ENCODE data around the gene ZNF646. TPM values are rescaled to one million over a fixed set of nuclear protein-coding genes. Genes with fewer than 3 reads are reported as not detected.

ZNF646 gene
- total and polyA plus RNA-seq, 5 donors from 2014 or later: 2.2 to 23.4 (median 4.6) TPM

DNA sequence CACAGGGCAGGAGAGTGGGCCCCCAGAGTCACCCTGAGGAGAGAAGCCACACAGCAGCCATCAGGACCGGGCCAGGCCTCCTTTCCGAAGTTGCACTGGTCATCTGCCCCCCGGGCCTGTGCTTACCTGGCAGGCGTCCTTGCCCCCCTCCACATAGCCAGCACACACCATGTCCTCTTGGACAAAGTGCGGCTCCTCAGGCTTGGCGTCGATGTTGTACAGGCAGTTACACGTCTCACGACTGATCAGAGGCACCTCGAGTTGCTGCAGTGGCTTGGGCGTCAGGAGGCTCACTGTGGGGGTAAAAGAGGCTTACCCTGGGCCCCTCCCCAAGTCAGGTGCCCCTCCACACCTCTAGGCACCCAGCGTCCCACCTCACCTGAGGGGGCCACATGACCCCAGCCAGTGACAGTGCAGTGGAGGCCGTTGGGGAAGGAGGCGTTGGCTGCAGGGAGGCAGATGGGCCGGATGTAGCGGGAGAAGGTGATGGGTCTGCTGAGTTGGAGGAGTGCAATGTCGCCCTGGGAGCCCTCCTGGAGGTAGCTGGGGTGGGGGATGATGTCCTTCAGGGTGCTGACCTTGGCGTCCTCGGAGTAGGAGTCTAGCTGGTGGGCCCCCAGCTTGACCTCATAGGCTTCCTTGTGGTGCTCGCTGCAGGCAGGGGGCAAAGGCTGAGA lies 58.2 kb downstream of the ZNF646 start:
- Mint-ChIP-seq H3K27ac (peak overlapping the region in 2 of 3 donors; percentile 47 to 58), H3K4me1 (peaks cover 0 to 5% (median 2%) of the 10 kb centered on the region in 4 donors), H3K9me3 (peaks cover 0 to 1% (median 0%) of the 10 kb centered on the region in 7 donors), H3K4me3 (peak overlapping the region in 1 of 4 donors; percentile 73), H3K36me3 (peaks cover 12% of the 10 kb centered on the region), H3K27me3 (no peaks in the 10 kb centered on the region)
- H3K27ac ChIP-seq (ENCODE audit: insufficient read depth, low read length, poor library complexity, severe bottlenecking): no peak overlapping the region
- H3K36me3 ChIP-seq (ENCODE audit: control insufficient read depth, insufficient read depth, low read length): peaks cover 40% of the 10 kb centered on the region
- no peaks in the 10 kb centered on the region for H3K9me3 ChIP-seq (ENCODE audit: control insufficient read depth in 2 of 2, low read length in 2 of 2)
- H3K4me1 ChIP-seq (ENCODE audit: control insufficient read depth, insufficient read depth, low read length, poor library complexity, severe bottlenecking): no peaks in the 10 kb centered on the region
- ATAC-seq (ENCODE audit: low read depth in 2 of 2) (no peak), DNase-seq (no peak)
- H3K4me3 ChIP-seq (ENCODE audit: low read depth, low read length): no peak overlapping the region
- H3K27me3 ChIP-seq (ENCODE audit: control insufficient read depth, insufficient read depth, low read length): no peaks in the 10 kb centered on the region

DNA sequence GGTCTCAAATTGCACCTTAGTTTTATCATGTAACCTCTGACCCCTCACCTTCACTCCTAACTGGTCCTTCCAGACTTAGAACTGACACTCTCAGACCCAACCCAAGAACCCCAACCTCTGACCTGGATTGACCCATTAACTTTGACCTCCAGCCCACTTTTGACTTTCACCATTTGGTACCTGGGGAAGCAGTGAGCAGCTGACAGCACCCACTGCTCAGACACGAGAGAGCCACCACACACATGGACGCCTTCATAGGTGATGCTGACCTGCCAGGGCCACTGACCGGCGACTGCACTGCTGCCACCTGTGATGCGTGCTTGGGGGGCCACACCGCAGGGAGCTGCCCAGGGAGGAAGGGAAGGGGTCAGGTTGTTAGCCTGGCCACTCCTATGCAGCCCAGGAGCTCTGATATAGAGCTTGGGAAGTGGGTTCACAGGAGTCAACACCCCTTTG lies 58.9 kb downstream of the ZNF646 start:
- Mint-ChIP-seq H3K4me1 (peaks cover 0 to 5% (median under 1%) of the 10 kb centered on the region in 4 donors), H3K36me3 (peaks cover 6% of the 10 kb centered on the region), H3K27me3 (no peaks in the 10 kb centered on the region), H3K4me3 (no peak overlapping the region), H3K9me3 (peaks cover 0 to 1% (median 0%) of the 10 kb centered on the region in 7 donors), H3K27ac (peak overlapping the region in 2 of 3 donors; percentile 47 to 58)
- Histone ChIP-seq H3K27ac (ENCODE audit: insufficient read depth, low read length, poor library complexity, severe bottlenecking) (no peak overlapping the region), H3K36me3 (ENCODE audit: control insufficient read depth, insufficient read depth, low read length) (peaks cover 33% of the 10 kb centered on the region), H3K4me3 (ENCODE audit: low read depth, low read length) (no peak overlapping the region), H3K27me3 (ENCODE audit: control insufficient read depth, insufficient read depth, low read length) (no peaks in the 10 kb centered on the region), H3K4me1 (ENCODE audit: control insufficient read depth, insufficient read depth, low read length, poor library complexity, severe bottlenecking) (no peaks in the 10 kb centered on the region), H3K9me3 (ENCODE audit: control insufficient read depth in 2 of 2, low read length in 2 of 2) (no peaks in the 10 kb centered on the region)
- DNase-seq: no peak
- ATAC-seq (ENCODE audit: low read depth in 2 of 2): no peak

Other genes starting within 250 kb of the ZNF646 start
- 22.9 TPM for gene BCL7C, start 180.3 kb upstream of the ZNF646 start, total RNA-seq
- 10 to 100 TPM; 31.4 to 43.7 (median 41.2) TPM for gene BCL7C, start 180.3 kb upstream of the ZNF646 start, polyA plus RNA-seq
- 0.30 TPM for gene CTF1, start 177.8 kb upstream of the ZNF646 start, total RNA-seq
- not detected for gene CTF1, start 177.8 kb upstream of the ZNF646 start, polyA plus RNA-seq
- 13.0 TPM for gene FBXL19, start 150.8 kb upstream of the ZNF646 start, total RNA-seq
- gene FBXL19, start 150.8 kb upstream of the ZNF646 start, polyA plus RNA-seq: under 1 TPM in 3 of 4 donors, not detected in 1; 0.14 to 0.21 (median 0.17) TPM
- 7.7 TPM for gene ORAI3, start 125.4 kb upstream of the ZNF646 start, total RNA-seq
- gene ORAI3, start 125.4 kb upstream of the ZNF646 start, polyA plus RNA-seq: 10 to 100 TPM; 30.7 to 34.7 (median 31.7) TPM
- 35.2 TPM for gene SETD1A, start 116.7 kb upstream of the ZNF646 start, total RNA-seq
- gene SETD1A, start 116.7 kb upstream of the ZNF646 start, polyA plus RNA-seq: 1 to 10 TPM in 1 of 4 donors, under 1 TPM in 3; 0.33 to 1.4 (median 0.63) TPM
- gene HSD3B7, start 89.2 kb upstream of the ZNF646 start, total RNA-seq: not detected
- under 1 TPM in 2 of 4 donors, not detected in 2; 0.07 to 0.31 TPM for gene HSD3B7, start 89.2 kb upstream of the ZNF646 start, polyA plus RNA-seq
- gene STX1B, start 63.8 kb upstream of the ZNF646 start, total RNA-seq: 0.74 TPM
- gene STX1B, start 63.8 kb upstream of the ZNF646 start, polyA plus RNA-seq: not detected
- 80.7 TPM for gene STX4, start 40.9 kb upstream of the ZNF646 start, total RNA-seq
- gene STX4, start 40.9 kb upstream of the ZNF646 start, polyA plus RNA-seq: 10 to 100 TPM; 19.1 to 28.0 (median 25.0) TPM
- 16.8 TPM for gene ZNF668, start 182 bp upstream of the ZNF646 start, total RNA-seq
- gene ZNF668, start 182 bp upstream of the ZNF646 start, polyA plus RNA-seq: 10 to 100 TPM in 1 of 4 donors, 1 to 10 TPM in 3; 6.4 to 15.8 (median 7.6) TPM
- gene PRSS53, start 14.5 kb downstream of the ZNF646 start, total RNA-seq: 8.2 TPM
- gene PRSS53, start 14.5 kb downstream of the ZNF646 start, polyA plus RNA-seq: 1 to 10 TPM in 1 of 4 donors, under 1 TPM in 3; 0.41 to 1.7 (median 0.59) TPM
- 38.1 TPM for gene VKORC1, start 20.4 kb downstream of the ZNF646 start, total RNA-seq
- gene VKORC1, start 20.4 kb downstream of the ZNF646 start, polyA plus RNA-seq: 100 to 1,000 TPM in 3 of 4 donors, 10 to 100 TPM in 1; 97.8 to 113 (median 105) TPM
- gene BCKDK, start 34.0 kb downstream of the ZNF646 start, total RNA-seq: 8.2 TPM
- 10 to 100 TPM; 19.5 to 24.7 (median 23.5) TPM for gene BCKDK, start 34.0 kb downstream of the ZNF646 start, polyA plus RNA-seq
- gene KAT8, start 43.2 kb downstream of the ZNF646 start, total RNA-seq: 103 TPM
- 10 to 100 TPM; 31.8 to 49.2 (median 44.4) TPM for gene KAT8, start 43.2 kb downstream of the ZNF646 start, polyA plus RNA-seq
- not detected for gene PRSS8, start 61.3 kb downstream of the ZNF646 start, total RNA-seq
- not detected for gene PRSS8, start 61.3 kb downstream of the ZNF646 start, polyA plus RNA-seq
- gene PRSS36, start 75.6 kb downstream of the ZNF646 start, total RNA-seq: 0.39 TPM
- gene PRSS36, start 75.6 kb downstream of the ZNF646 start, polyA plus RNA-seq: 1 to 10 TPM in 3 of 4 donors, under 1 TPM in 1; 0.46 to 1.4 (median 1.2) TPM
- gene FUS, start 105.7 kb downstream of the ZNF646 start, total RNA-seq: 918 TPM
- 100 to 1,000 TPM; 119 to 147 (median 132) TPM for gene FUS, start 105.7 kb downstream of the ZNF646 start, polyA plus RNA-seq
- 25.0 TPM for gene PYCARD, start 128.3 kb downstream of the ZNF646 start, total RNA-seq
- gene PYCARD, start 128.3 kb downstream of the ZNF646 start, polyA plus RNA-seq: 10 to 100 TPM; 50.6 to 82.9 (median 68.3) TPM
- gene TRIM72, start 139.7 kb downstream of the ZNF646 start, total RNA-seq: 0.20 TPM
- not detected for gene TRIM72, start 139.7 kb downstream of the ZNF646 start, polyA plus RNA-seq
- gene PYDC1, start 142.7 kb downstream of the ZNF646 start, total RNA-seq: not detected
- not detected for gene PYDC1, start 142.7 kb downstream of the ZNF646 start, polyA plus RNA-seq
- gene ITGAM, start 185.6 kb downstream of the ZNF646 start, total RNA-seq: 13.1 TPM
- gene ITGAM, start 185.6 kb downstream of the ZNF646 start, polyA plus RNA-seq: 1 to 10 TPM in 3 of 4 donors, under 1 TPM in 1; 0.71 to 4.8 (median 1.4) TPM

All from CD4-positive, CD25-positive, alpha-beta regulatory T cell (primary cell).